AG08396 (cell line): Measurements from ENCODE around the gene SLC35F6.

Experiments used
- DNase-seq: peaks from one replicate; pipeline ENCODE4 v3.0.0; 2012; ENCODE audit warnings: low spot score, mixed read lengths

SLC35F6 gene

DNA sequence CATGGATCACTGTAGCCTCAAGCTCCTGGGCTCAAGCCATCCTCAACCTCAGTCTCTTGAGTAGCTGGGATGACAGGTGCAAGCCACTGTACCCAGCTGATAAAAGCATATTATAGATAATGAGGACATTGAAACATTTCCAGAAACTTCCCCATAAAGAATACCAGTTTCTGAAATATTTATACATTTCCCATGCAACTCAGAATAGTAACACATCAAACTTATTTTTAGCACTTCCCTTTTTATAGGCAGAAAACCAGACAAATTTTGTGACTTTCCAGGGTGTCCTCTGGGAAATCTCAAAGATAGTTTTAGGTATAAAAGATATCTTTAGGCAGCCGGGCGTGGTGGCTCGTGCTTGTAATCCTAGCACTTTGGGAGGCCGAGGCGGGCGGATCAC lies 58.8 kb downstream of the SLC35F6 start:
- DNase-seq: no peak
